Retinal pigment epithelial cell (primary cell): ENCODE measurements around the gene CAB39.

Experiments
- DNase-seq: peaks from one replicate; pipeline ENCODE4 v3.0.0-alpha.2; 2010; ENCODE audit warnings: low read depth
- H3K4me3 ChIP-seq: 2 replicates; pipeline ENCODE4 v1.5.1; 2011; ENCODE audit warnings: mild to moderate bottlenecking, low read length, control low read depth, moderate library complexity
- CTCF ChIP-seq: conservative IDR thresholded peaks from 2 replicates; pipeline ENCODE4 v1.5.1; 2011; ENCODE audit warnings: low read depth, low read length, control low read depth, inconsistent platforms

Gene CAB39

GRCh38 chr2:230674966-230675672 is 37.5 kb upstream of the CAB39 start:
- TF ChIP-seq CTCF, result no peak
- H3K4me3 ChIP-seq, result no peak overlapping the region
- no peak for DNase-seq

- DNase-seq, result no peak
- H3K4me3 ChIP-seq, result no peak overlapping the region
- no peak for TF ChIP-seq CTCF
Measured at GRCh38 chr2:230676546-230676945, 36.1 kb upstream of the CAB39 start.

- no peak for DNase-seq
- no peak overlapping the region for H3K4me3 ChIP-seq
- no peak for TF ChIP-seq CTCF
Measured at GRCh38 chr2:230677201-230677946, 35.3 kb upstream of the CAB39 start.

- no peak overlapping the region for H3K4me3 ChIP-seq
- no peak for DNase-seq
- no peak for TF ChIP-seq CTCF
Measured at GRCh38 chr2:230678018-230678417, 34.6 kb upstream of the CAB39 start.

GRCh38 chr2:230678451-230678850 is 34.2 kb upstream of the CAB39 start:
- no peak for DNase-seq
- TF ChIP-seq CTCF, result no peak
- no peak overlapping the region for H3K4me3 ChIP-seq

- no peak for TF ChIP-seq CTCF
- no peak overlapping the region for H3K4me3 ChIP-seq
- DNase-seq, result no peak
Measured at GRCh38 chr2:230680463-230681170, 32.0 kb upstream of the CAB39 start.
